GM12874 (cell line): ENCODE data around the gene HEXIM2.

Source experiments
- TF ChIP-seq, protein P1 (sequence below): IDR thresholded peaks from 2 replicates; pipeline ENCODE4 v1.5.1; 2011; ENCODE audit warnings: low read depth, mild to moderate bottlenecking, control low read depth, low read length, moderate library complexity; ENCODE audit not compliant: insufficient read depth

HEXIM2 gene

DNA sequence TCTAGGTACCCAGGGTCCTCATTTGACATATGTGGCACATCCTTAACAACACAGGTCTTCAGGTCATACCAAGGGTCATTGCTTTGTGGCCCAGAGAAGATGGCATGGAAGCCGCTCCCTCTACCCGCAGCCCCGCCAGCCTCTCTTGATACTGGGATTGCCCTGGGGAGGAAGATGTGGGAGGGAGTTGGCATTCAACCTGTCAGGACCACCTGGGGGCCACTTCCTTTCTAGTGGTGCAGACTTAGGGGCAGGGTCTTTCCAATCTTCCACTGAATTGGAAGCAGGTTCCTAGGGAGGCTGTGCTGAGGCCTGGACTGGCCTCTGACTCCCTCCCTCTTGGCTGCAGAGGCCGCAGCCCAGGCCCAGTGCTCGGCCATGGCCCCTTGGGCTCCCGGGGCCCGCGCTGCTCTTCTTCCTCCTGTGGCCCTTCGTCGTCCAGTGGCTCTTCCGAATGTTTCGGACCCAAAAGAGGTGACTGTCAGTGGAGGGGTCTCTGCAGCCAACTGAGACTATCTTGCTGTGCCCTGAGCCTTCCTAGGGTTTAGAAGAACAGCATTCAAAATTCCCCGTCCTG, 18.5 kb upstream of the HEXIM2 start:
- TF ChIP-seq, protein P1, sequence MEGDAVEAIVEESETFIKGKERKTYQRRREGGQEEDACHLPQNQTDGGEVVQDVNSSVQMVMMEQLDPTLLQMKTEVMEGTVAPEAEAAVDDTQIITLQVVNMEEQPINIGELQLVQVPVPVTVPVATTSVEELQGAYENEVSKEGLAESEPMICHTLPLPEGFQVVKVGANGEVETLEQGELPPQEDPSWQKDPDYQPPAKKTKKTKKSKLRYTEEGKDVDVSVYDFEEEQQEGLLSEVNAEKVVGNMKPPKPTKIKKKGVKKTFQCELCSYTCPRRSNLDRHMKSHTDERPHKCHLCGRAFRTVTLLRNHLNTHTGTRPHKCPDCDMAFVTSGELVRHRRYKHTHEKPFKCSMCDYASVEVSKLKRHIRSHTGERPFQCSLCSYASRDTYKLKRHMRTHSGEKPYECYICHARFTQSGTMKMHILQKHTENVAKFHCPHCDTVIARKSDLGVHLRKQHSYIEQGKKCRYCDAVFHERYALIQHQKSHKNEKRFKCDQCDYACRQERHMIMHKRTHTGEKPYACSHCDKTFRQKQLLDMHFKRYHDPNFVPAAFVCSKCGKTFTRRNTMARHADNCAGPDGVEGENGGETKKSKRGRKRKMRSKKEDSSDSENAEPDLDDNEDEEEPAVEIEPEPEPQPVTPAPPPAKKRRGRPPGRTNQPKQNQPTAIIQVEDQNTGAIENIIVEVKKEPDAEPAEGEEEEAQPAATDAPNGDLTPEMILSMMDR: no peak

DNA sequence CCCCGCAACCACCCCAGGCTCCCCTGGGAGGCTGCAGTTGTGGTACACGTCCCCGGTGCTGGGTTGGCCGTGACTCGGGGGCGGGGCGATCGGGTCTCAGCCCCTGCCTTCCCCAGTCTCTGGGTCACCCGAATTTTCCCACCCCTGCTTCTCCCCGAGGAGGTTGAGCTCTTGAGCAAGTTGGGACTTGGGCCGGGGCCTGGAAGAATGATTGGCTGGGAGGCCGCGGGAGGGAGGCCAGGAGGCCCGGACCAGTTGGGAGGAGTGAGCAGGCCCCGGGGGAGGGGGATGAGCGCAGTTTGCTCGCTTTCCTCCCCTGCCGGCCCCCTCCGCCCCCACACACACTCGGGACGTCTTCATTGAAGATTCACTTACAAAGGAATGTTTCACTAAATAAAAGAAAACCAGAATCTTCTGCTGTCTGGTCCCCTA, 17.9 kb upstream of the HEXIM2 start:
- TF ChIP-seq, protein P1: no peak

DNA sequence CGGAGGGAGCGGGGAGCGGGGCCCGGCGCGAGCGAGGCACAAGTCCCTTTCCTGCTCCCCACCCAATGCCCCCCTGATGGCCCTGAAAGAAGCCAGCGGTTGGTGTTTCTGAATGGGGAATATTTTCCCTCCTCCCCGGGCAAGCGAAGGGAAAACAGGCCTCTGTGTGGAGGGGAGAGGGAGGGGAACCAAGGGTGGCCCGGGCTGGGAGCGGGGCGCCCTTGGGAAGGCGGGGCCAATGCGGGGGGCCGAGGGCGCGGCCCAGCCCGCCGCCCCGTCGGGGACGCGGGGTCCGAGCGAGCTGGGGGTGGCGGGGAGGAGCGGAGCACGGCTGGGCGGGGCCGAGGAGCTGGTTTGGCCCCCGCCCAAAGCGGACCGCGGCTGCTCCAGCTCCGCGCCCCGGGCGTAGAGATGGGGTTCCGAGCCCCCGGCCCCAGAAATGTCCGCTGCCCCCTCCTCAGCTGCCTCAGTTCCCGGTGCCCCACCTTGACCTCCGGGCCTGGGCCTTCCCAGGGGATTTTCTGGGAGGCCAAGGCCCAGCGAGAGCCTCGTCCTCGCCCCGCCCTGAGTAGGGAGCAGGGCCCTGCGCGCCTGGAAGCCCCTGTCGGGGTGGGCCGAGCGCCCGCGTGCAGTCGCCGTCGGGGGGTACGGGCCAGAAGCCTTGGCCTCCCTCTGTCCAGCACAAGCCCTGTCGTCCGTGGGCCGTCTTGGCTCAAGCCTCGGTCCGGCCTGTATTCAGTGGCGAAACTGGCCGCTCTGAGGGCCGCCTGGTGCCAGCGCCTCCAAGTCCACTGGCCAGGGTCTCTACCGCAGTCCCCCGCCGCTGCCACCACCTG, 17.3 kb upstream of the HEXIM2 start:
- TF ChIP-seq, protein P1: no peak

DNA sequence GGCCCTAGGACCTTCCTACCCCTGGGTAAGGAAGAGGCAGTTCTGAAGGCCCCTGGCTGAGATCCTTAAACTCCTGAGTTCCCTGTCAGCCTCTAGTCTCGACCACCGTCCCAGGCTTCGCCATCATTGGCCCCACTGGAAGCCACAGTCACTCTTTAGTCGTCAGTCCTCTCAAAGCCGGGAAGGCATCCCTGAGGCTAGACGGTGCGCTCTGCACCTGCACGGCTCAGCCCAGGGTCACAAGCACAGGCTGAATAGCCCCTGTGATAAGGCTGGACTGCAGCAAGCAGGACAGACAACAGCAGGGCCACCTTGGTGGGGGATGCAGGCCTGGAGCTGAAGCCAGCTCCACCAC, 16.7 kb upstream of the HEXIM2 start:
- TF ChIP-seq, protein P1: no peak

DNA sequence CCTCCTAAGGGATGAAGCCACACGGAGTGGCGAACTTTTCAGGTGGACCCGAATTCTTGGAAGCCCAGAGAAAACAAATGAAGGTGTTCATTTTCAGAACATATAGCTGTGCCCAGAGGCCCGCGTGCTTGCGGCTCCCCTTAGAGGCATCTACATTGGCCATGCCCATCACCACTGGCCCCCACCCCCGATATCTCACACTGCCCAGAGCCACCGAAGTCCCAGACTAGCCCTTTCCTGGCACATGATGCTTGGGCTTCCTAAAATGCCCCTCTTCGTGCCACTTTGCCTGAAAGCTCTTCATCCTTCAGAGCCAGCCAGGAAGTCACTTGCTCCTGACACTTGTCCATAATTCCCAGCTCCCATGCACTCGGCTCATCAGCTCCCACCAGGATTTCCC, 15.5 kb upstream of the HEXIM2 start:
- TF ChIP-seq, protein P1: no peak

DNA sequence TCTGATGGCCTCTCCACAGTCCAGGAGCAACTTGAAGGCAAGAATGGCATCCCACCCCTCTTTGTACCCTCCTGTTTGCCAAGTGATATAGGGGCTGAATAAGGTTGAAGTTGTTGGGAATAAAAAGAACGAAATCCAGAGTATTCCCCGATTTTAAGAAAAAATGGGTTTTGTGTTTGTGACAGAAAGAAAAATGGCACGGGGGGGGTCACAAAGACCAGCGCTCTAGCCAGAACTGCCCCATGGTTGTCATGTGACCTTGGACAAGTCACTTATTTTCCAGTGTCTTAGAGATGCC, 15.1 kb upstream of the HEXIM2 start:
- TF ChIP-seq, protein P1: no peak

DNA sequence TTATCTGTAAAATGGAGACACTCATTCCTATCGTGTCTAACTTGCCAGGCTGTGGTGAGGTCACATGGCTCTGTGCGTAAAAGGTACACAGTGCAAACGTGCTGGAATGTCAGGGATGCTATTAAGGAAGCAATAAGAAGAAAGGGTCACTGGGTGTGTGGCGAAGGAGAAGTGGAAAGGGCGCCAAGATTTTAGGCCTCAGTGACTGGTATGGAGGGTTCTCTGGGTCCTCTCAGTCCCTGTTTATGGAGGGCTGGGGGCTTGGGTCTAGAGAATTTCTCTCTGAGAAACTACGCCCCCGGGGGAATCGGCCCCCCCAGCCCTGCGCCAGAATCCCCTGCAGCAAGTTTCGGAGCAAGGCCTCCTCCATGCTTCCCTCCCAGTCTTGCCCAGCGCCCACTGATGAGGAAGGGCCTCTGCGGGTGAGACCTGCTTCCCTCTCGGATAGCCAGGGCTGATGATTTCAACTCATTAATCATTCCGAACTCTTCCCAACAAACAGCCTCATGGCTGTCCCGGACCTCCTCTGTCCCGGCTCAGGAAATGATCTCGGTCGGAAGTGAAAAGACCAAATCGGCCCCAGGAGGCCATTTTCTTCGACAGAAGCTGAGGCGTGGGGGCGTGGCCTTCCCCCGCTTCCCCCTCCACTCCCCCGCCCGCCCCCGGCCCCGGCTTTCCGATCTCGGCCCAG, 14.6 kb upstream of the HEXIM2 start:
- TF ChIP-seq, protein P1: no peak
